AG04449 (cell line): ENCODE results near the gene RASGRP1.

ENCODE experiments used
- CTCF ChIA-PET: fragments of 350-600 bp; formaldehyde crosslinking; extraction: SDS; loops from one replicate; lab custom pipeline; 2021; ENCODE audit warnings: antibody characterized with exemption; lab: Yijun Ruan, JAX
- POLR2A ChIA-PET: fragments of 400-600, 350-600 bp; formaldehyde crosslinking; extraction: SDS; loops from one replicate; lab custom pipeline; 2020; ENCODE audit warnings: antibody characterized with exemption, inconsistent platforms; lab: Yijun Ruan, JAX
- DNase-seq: peaks from one replicate; pipeline ENCODE4 v3.0.0-alpha.2; 2010; ENCODE audit warnings: low read depth, low spot score
- H3K4me3 ChIP-seq: 2 replicates; pipeline ENCODE4 v1.5.1; 2011; ENCODE audit warnings: low read depth, mild to moderate bottlenecking, control low read depth, low read length
- TF ChIP-seq, protein P1 (sequence below): IDR thresholded peaks from one replicate; pipeline ENCODE4 v1.5.1; 2011; ENCODE audit warnings: mild to moderate bottlenecking, moderate library complexity, low read length, control low read depth, inconsistent platforms; ENCODE audit not compliant: insufficient read depth; ENCODE audit errors: missing control alignments

Gene RASGRP1

GRCh38 chr15:38524156-38524555, 40.5 kb downstream of the RASGRP1 start:
- TF ChIP-seq, protein P1, sequence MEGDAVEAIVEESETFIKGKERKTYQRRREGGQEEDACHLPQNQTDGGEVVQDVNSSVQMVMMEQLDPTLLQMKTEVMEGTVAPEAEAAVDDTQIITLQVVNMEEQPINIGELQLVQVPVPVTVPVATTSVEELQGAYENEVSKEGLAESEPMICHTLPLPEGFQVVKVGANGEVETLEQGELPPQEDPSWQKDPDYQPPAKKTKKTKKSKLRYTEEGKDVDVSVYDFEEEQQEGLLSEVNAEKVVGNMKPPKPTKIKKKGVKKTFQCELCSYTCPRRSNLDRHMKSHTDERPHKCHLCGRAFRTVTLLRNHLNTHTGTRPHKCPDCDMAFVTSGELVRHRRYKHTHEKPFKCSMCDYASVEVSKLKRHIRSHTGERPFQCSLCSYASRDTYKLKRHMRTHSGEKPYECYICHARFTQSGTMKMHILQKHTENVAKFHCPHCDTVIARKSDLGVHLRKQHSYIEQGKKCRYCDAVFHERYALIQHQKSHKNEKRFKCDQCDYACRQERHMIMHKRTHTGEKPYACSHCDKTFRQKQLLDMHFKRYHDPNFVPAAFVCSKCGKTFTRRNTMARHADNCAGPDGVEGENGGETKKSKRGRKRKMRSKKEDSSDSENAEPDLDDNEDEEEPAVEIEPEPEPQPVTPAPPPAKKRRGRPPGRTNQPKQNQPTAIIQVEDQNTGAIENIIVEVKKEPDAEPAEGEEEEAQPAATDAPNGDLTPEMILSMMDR = no peak
- ChIA-PET CTCF (interaction anchor here (1.2 kb wide), 1 partner anchor 40 kb away, joined by 4 read pairs; no protein-coding TSS in a partner anchor), POLR2A (interaction anchor here (0.5 kb wide), 1 partner anchor 17 kb away, joined by 4 read pairs; no protein-coding TSS in a partner anchor)
- DNase-seq = no peak
- H3K4me3 ChIP-seq = no peak overlapping the region

DNA sequence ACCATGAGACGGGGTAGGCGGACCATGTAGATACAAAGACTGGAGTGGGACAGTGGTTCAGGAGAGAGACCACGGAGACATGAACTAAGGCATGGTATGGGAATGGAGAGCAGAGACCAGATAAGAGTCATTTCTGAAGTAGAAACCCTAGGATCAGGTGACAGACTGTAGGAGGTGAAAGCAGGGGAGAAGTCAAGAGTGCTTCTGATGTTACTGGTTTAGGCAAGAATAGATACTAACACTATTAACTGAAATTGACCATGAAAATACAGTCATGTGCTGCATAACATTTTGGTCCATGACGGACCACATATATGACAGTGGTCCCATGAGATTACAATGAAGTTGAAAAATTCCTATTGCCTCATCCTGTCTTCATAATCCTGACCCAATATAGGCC, 41.7 kb downstream of the RASGRP1 start:
- CTCF ChIA-PET = interaction anchor here (0.6 to 2.9 kb wide), 8 partner anchors 11 to 176 kb away, joined by 3 to 13 read pairs (median 4); no protein-coding TSS in a partner anchor
- TF ChIP-seq, protein P1 = no peak
- POLR2A ChIA-PET = no interaction called here
- H3K4me3 ChIP-seq = no peak overlapping the region
- no peak for DNase-seq

GRCh38 chr15:38521316-38521715, 43.3 kb downstream of the RASGRP1 start:
- ChIA-PET CTCF (interaction anchor here (0.7 to 2.9 kb wide), 8 partner anchors 11 to 169 kb away, joined by 3 to 13 read pairs (median 4); partner anchors contain the start of gene RASGRP1), POLR2A (no interaction called here)
- DNase-seq = no peak
- TF ChIP-seq, protein P1 = no peak
- H3K4me3 ChIP-seq = no peak overlapping the region

DNA sequence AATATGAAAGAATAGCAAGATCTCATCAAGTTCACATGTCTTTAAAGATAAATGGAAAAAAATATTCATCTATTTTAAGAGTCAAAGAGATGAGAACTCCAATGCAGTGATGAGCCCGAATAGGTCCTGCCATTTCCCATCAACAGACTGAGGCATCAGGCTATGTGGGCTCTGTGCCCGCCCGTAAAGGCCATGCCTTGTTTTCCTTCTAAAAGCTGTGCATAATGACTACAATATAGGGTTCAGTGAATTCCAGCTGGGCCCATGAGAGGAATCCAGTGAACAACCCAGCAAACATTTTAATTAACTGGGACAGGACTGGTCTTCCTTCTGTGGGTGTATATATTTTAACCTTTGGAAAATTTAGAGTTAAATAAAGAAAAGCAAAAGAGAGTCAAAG, 44.6 kb downstream of the RASGRP1 start:
- TF ChIP-seq, protein P1 = no peak
- DNase-seq = peak; percentile 31
- POLR2A ChIA-PET = no interaction called here
- no peak overlapping the region for H3K4me3 ChIP-seq
- CTCF ChIA-PET = interaction anchor here (1.1 to 2.9 kb wide), 4 partner anchors 9 to 170 kb away, joined by 4 to 13 read pairs (median 8); partner anchors contain the start of gene RASGRP1

- DNase-seq = no peak
- ChIA-PET POLR2A (no interaction called here), CTCF (interaction anchor here (1.1 to 2.7 kb wide), 4 partner anchors 8 to 181 kb away, joined by 5 to 6 read pairs (median 6); no protein-coding TSS in a partner anchor)
- TF ChIP-seq, protein P1 = no peak
- no peak overlapping the region for H3K4me3 ChIP-seq
Observed at GRCh38 chr15:38518084-38518483, 46.5 kb downstream of the RASGRP1 start.

GRCh38 chr15:38517312-38517975, 47.2 kb downstream of the RASGRP1 start:
- DNase-seq = no peak
- ChIA-PET CTCF (interaction anchor here (1.0 to 2.7 kb wide), 7 partner anchors 7 to 47 kb away, joined by 3 to 6 read pairs (median 5); partner anchors contain the start of gene RASGRP1), POLR2A (no interaction called here)
- H3K4me3 ChIP-seq = no peak overlapping the region
- TF ChIP-seq, protein P1 = no peak
